Heart left ventricle (tissue), 16 donors: ENCODE data around the gene SLC23A2. TPM values are rescaled to one million over a fixed set of nuclear protein-coding genes. Genes with fewer than 3 reads are reported as not detected.
A peak's percentile ranks its signal among the peaks of the same experiment; 100 is the strongest.

Experiments
- ATAC-seq, 4 donors: fragments of 200-7000 bp; cut with Tn5 transposase; one replicate each; pipeline ENCODE4 v1.9.1; 2020 to 2022; ENCODE audit warnings: moderate library complexity in 4 of 4, mild to moderate bottlenecking in 3 of 4, moderate number of reproducible peaks in 1 of 4
- DNase-seq, 5 donors: peaks; one replicate each; pipeline ENCODE4 v3.0.0-alpha.2; 2020
- H3K27ac ChIP-seq, 12 donors: fragments of 200-600 bp; sonication (generic) in 4 of 12; one replicate each; pipeline versions ENCODE4 v1.5.0 to v1.8.0; 2016 to 2022; ENCODE audit warnings: mild to moderate bottlenecking in 2 of 12
- H3K27me3 ChIP-seq, 9 donors: fragments of 200-600 bp; sonication (generic) in 2 of 9; one replicate each; pipeline versions ENCODE4 v1.5.1 to v1.8.0; 2016 to 2022; ENCODE audit warnings: mild to moderate bottlenecking in 3 of 9
- H3K36me3 ChIP-seq, 9 donors: fragments of 200-600 bp; sonication (generic) in 2 of 9; one replicate each; pipeline versions ENCODE4 v1.5.0 to v1.8.0; 2018 to 2022; ENCODE audit warnings: mild to moderate bottlenecking in 2 of 9
- H3K4me1 ChIP-seq, 12 donors: fragments of 200-600 bp; sonication (generic) in 4 of 12; one replicate each; pipeline versions ENCODE4 v1.5.0 to v1.8.0; 2016 to 2022; ENCODE audit warnings: mild to moderate bottlenecking in 3 of 12
- H3K4me3 ChIP-seq, 12 donors: fragments of 200-600 bp; sonication (generic) in 4 of 12; one replicate each; pipeline versions ENCODE4 v1.5.0 to v1.8.0; 2017 to 2022; ENCODE audit warnings: mild to moderate bottlenecking in 9 of 12, moderate library complexity in 4 of 12
- H3K9me3 ChIP-seq, 12 donors: fragments of 200-600 bp; sonication (generic) in 4 of 12; one replicate each; pipeline versions ENCODE4 v1.5.0 to v1.8.0; 2016 to 2022; ENCODE audit warnings: mild to moderate bottlenecking in 1 of 12
- CTCF ChIP-seq, 12 donors: fragments of 200-600 bp; sonication (generic) in 4 of 12; IDR thresholded peaks; one replicate each; pipeline versions ENCODE4 v1.5.0 to v1.8.0; 2018 to 2022; ENCODE audit warnings: antibody characterized with exemption in 12 of 12, mild to moderate bottlenecking in 5 of 12
- POLR2A ChIP-seq, 2 donors: fragments of 450-650 bp; IDR thresholded peaks; one replicate each; pipeline ENCODE4 v1.6.1; 2017; ENCODE audit warnings: antibody characterized with exemption in 2 of 2, mild to moderate bottlenecking in 2 of 2, moderate library complexity in 2 of 2
- WGBS, 4 donors: extraction: QIAGEN DNeasy Blood & Tissue Kit in 2 of 4; methylation state at CpG; one replicate each; pipeline versions ENCODE4 v1.1.5 to v1.1.7; 2013 to 2018; 5-methylcytosine and 5-hydroxymethylcytosine counted together
- intact Hi-C, 10 donors: fragments of 100-400 bp; cut with DNase I; formaldehyde crosslinking; loops; one replicate each; pipeline versions ENCODE4 v1.11.1 to v1.14.2; 2022
- polyA plus RNA-seq, 2 donors: library from polyadenylated mRNA; stranded (reverse); fragments of 200-250 nt; gene quantifications; one replicate each; pipeline ENCODE4 v1.2.3, GENCODE V29; 2013
- total RNA-seq, 9 donors: library from RNA; depleted of rRNA in 2 of 9; stranded (reverse); fragments of >200 nt in 2 of 9; fragmentation: NEBNext Ultra II Directional in 3 of 9; extraction: Animal tissue kit (Norgen Biotek cat#: 25700) in 3 of 9; gene quantifications; one replicate each; pipeline versions ENCODE4 v1.1.0 to v1.2.4, GENCODE V29; 2016 to 2023
- donor health status: ischemic (EF 13 %, LVEDD 7.1; RV severe dilation, severe dysfunction).
- donor health status: healthy with polysubstance abuse.
- donor health status: DM: no; HTN: yes; CAD: no.
- donor health status: DM: no; HTN: no; CAD: no.
- donor health status: ischemic (EF 25% LVEDD 6.9; RV normal size, moderate dysfunction).
- donor health status: ischemic (EF 25% LVEDD 5.7; RV mildly dilated, moderate dysfunction).
- donor health status: healthy.
- donor health status: DM: yes; HTN: yes; CAD: no.
- donor health status: ischemic (EF 35%, LVEDD 5.7; RV mildly dilated, moderate dysfunction).
- donor health status: nonischemic (EF 11% LVEDD 7.7; RV severe dilation, severe dysfunction).
- donor health status: DM: yes; HTN: yes; CAD: no.
- donor health status: PGD.
- donor health status: ischemic (EF 29% LVEDD 5.4; RV normal size, mild dysfunction).
- donor health status: nonischemic (EF 23%, LVEDD 6.1; RV moderate dilation, normal function).

The SLC23A2 gene
- total and polyA plus RNA-seq, 11 donors: 3.0 to 18.7 (median 8.1) TPM

DNA sequence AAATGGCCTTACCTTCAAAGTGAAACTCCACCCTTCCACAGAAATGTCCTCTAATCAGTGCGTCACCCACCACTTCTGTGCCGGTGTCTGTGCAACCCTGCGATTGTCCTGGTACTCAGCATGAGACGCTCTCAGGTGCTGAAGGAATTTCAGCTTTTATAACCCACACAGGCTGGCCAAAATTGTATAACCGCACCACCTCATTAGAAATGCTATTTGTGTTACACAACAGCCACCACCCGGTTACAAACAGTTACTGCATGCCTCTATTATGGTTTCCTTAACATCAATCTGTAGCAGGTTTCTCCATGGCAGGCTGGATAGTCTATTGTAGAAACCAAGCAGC, 51.5 kb downstream of the SLC23A2 start:
- no peak overlapping the region for H3K4me3 ChIP-seq
- ATAC-seq (peak; percentile 32 to 76 (median 58)), DNase-seq (no peak)
- intact Hi-C loops: loop anchor here in 6 of 10 donors (5.0 to 10.0 kb wide), 4 partner anchors 75 to 345 kb away; no protein-coding TSS in a partner anchor
- peaks cover 0 to 15% (median 0%) of the 10 kb centered on the region in 9 donors for H3K36me3 ChIP-seq
- no peak overlapping the region for H3K27ac ChIP-seq
- no peaks in the 10 kb centered on the region for H3K9me3 ChIP-seq
- H3K27me3 ChIP-seq: no peaks in the 10 kb centered on the region
- WGBS, 4 donors: 55 to 62% (median 60%) methylated on average over 4 to 6 of the region's 6 CpGs
- TF ChIP-seq CTCF (IDR thresholded peaks at IDR 0.05): peak in 11 of 12 donors; percentile 30 to 62 (median 45)
- no peak for TF ChIP-seq POLR2A (IDR thresholded peaks at IDR 0.05)
- peaks cover 0 to 39% (median 5%) of the 10 kb centered on the region in 12 donors for H3K4me1 ChIP-seq

DNA sequence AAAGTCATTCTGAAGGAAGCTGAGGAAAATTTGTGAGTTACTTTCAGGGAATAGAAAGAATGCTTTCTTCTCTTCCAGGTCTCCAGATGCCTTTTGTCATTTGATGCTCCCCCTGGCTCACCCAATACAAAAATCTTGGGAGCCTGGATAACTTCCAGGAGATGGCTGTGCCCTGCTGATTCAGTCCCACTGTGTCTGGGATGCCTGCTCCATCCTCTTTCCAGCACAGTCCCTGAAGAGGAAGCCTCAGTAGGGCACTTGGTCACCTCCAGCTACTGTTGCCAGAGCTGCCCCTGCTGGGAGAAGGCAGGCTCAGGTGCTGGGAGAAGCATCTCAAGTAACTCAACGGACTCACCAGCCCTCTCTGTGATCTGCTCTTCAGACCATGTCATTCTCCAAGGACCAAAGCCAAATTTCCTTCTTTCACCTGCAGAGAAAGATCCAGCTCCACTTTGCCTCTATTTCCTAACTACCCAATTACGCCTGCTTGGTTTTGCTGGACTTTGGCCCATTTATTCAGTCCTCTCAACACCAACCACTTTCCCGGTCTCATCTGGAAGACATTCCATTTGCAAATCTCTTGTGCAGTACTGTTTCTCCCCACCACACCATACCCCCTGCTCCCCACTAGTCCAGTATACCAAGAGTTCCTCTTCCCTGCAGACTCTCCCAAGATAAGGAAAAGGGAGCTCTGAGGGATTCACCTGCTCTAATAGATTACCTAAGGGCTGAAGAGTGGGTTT, 53.3 kb downstream of the SLC23A2 start:
- peaks cover 0 to 43% (median 7%) of the 10 kb centered on the region in 12 donors for H3K4me1 ChIP-seq
- H3K27ac ChIP-seq: no peak overlapping the region
- ATAC-seq (no peak), DNase-seq (no peak)
- 76 to 89% (median 85%) methylated on average over 3 of the region's 3 CpGs for WGBS, 4 donors
- no peak overlapping the region for H3K4me3 ChIP-seq
- TF ChIP-seq POLR2A (IDR thresholded peaks at IDR 0.05) (no peak), CTCF (IDR thresholded peaks at IDR 0.05) (no peak)
- H3K9me3 ChIP-seq: no peaks in the 10 kb centered on the region
- H3K36me3 ChIP-seq: peaks cover 0 to 15% (median 0%) of the 10 kb centered on the region in 9 donors
- no peaks in the 10 kb centered on the region for H3K27me3 ChIP-seq
- intact Hi-C loops: no loop called here

- peak in 1 of 4 donors; percentile 18 for ATAC-seq
- TF ChIP-seq POLR2A (IDR thresholded peaks at IDR 0.05) (no peak), CTCF (IDR thresholded peaks at IDR 0.05) (no peak)
- peaks cover 0 to 51% (median 9%) of the 10 kb centered on the region in 12 donors for H3K4me1 ChIP-seq
These were observed 54.3 kb downstream of the SLC23A2 start for GRCh38 chr20:4946986-4947385.

DNA sequence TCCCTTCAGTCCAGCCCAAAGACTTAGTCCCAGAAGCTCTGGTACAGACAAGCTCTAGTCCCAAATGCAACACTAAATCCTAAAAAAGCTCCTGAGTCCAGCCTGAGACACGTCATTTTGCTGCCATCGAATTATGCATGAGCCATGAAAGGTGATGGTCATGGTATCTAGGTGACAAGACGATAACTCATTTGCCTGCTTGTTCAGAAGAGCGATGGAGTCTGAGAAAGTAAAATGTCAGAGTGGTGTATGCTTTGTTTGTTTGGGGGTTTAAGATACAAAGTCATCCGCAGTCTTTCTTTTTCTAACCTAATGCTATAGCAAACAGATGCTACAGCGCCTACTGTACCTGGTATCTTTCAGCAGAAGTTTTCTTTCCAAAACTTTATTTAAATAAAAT, 54.7 kb downstream of the SLC23A2 start:
- Histone ChIP-seq H3K27ac (no peak overlapping the region), H3K4me1 (peaks cover 0 to 53% (median 10%) of the 10 kb centered on the region in 12 donors), H3K27me3 (no peaks in the 10 kb centered on the region), H3K36me3 (peaks cover 0 to 10% (median 0%) of the 10 kb centered on the region in 9 donors), H3K9me3 (no peaks in the 10 kb centered on the region), H3K4me3 (no peak overlapping the region)
- TF ChIP-seq POLR2A (IDR thresholded peaks at IDR 0.05): no peak
- TF ChIP-seq CTCF (IDR thresholded peaks at IDR 0.05): no peak
- 94 to 97% (median 96%) methylated on average over 6 of the region's 6 CpGs for WGBS, 4 donors
- ATAC-seq: no peak
- intact Hi-C loops: no loop called here
- no peak for DNase-seq

More at GRCh38 chr20:4946986-4947385, 54.3 kb downstream of the SLC23A2 start:
- H3K36me3 ChIP-seq: peaks cover 0 to 10% (median 0%) of the 10 kb centered on the region in 9 donors
- H3K4me3 ChIP-seq: no peak overlapping the region
- 77 to 80% (median 78%) methylated on average over 6 of the region's 6 CpGs for WGBS, 4 donors
- intact Hi-C loops: no loop called here
- H3K9me3 ChIP-seq: no peaks in the 10 kb centered on the region
- no peak overlapping the region for H3K27ac ChIP-seq
- no peaks in the 10 kb centered on the region for H3K27me3 ChIP-seq
- DNase-seq: no peak
